Neural cell (in vitro differentiated cells): ENCODE measurements around the gene MYO18A. TPM values are rescaled to one million over a fixed set of nuclear protein-coding genes. Genes with fewer than 3 reads are reported as not detected.

Source experiments
- H2AFZ ChIP-seq: fragments of 200-600, 300-800 bp; sonication (generic), shearing (Covaris generic); 2 replicates; pipeline ENCODE4 v1.6.0; 2014; ENCODE audit warnings: low read depth, mild to moderate bottlenecking, antibody characterized with exemption, low read length, moderate library complexity
- H3F3A ChIP-seq: fragments of 200-600 bp; shearing (Covaris generic); 2 replicates; pipeline ENCODE4 v1.6.1; 2016; ENCODE audit warnings: mild to moderate bottlenecking, moderate library complexity, mixed read lengths, antibody characterized with exemption, low read length; ENCODE audit not compliant: insufficient read depth, poor library complexity, severe bottlenecking
- H3K27ac ChIP-seq: fragments of 200-600, 300-800 bp; sonication (generic), shearing (Covaris generic); 2 replicates; pipeline ENCODE4 v1.5.1; 2014; ENCODE audit warnings: mild to moderate bottlenecking, low read length, moderate library complexity
- H3K27me3 ChIP-seq: fragments of 300-800, 200-600 bp; sonication (generic), shearing (Covaris generic); 2 replicates; pipeline ENCODE4 v1.6.0; 2014; ENCODE audit warnings: mild to moderate bottlenecking, low read depth, low read length, moderate library complexity; ENCODE audit not compliant: insufficient read depth
- H3K36me3 ChIP-seq: fragments of 300-800, 200-600 bp; sonication (generic), shearing (Covaris generic); 2 replicates; pipeline ENCODE4 v1.5.1; 2014; ENCODE audit warnings: mild to moderate bottlenecking, antibody characterized with exemption, low read length, moderate library complexity; ENCODE audit not compliant: insufficient read depth
- H3K4me2 ChIP-seq: fragments of 300-800, 200-600 bp; sonication (generic), shearing (Covaris generic); 2 replicates; pipeline ENCODE4 v1.6.0; 2014; ENCODE audit warnings: mild to moderate bottlenecking, low read length
- H3K4me3 ChIP-seq: fragments of 300-800, 200-600 bp; sonication (generic), shearing (Covaris generic); 2 replicates; pipeline ENCODE4 v1.5.1; 2014; ENCODE audit warnings: mild to moderate bottlenecking, low read length, moderate library complexity
- H3K79me2 ChIP-seq: fragments of 200-600 bp; shearing (Covaris generic); replicated peaks from 2 replicates; pipeline ENCODE4 v1.6.0; 2014; ENCODE audit warnings: mild to moderate bottlenecking, low read length, moderate library complexity; ENCODE audit not compliant: insufficient read depth
- H3K9ac ChIP-seq: fragments of 300-800, 200-600 bp; sonication (generic), shearing (Covaris generic); 2 replicates; pipeline ENCODE4 v1.6.1; 2016; ENCODE audit warnings: mild to moderate bottlenecking, low read length, mixed read lengths
- H3K9me2 ChIP-seq: fragments of 200-600 bp; shearing (Covaris generic); 2 replicates; pipeline ENCODE4 v1.6.1; 2016; ENCODE audit warnings: mild to moderate bottlenecking, low read length, mixed read lengths; ENCODE audit not compliant: insufficient read depth
- H3K9me3 ChIP-seq: fragments of 200-600, 300-800 bp; sonication (generic), shearing (Covaris generic); 2 replicates; pipeline ENCODE4 v1.6.1; 2016; ENCODE audit warnings: mild to moderate bottlenecking, mixed run types, low read length, moderate library complexity, mixed read lengths
- H4K20me1 ChIP-seq: fragments of 200-600 bp; shearing (Covaris generic); 2 replicates; pipeline ENCODE4 v1.6.1; 2016; ENCODE audit warnings: mild to moderate bottlenecking, mixed run types; ENCODE audit not compliant: insufficient read depth
- CTCF ChIP-seq: fragments of 450-650 bp; IDR thresholded peaks from 2 replicates; pipeline ENCODE4 v1.5.1; 2014; ENCODE audit warnings: antibody characterized with exemption, mild to moderate bottlenecking, moderate library complexity; ENCODE audit not compliant: poor library complexity, severe bottlenecking
- EP300 ChIP-seq: fragments of 450-650 bp; conservative IDR thresholded peaks from 2 replicates; pipeline ENCODE4 v1.6.1; 2014; ENCODE audit warnings: antibody characterized with exemption, mild to moderate bottlenecking, moderate library complexity; ENCODE audit not compliant: poor library complexity, severe bottlenecking
- EZH2 ChIP-seq: fragments of 200-600, 300-800 bp; shearing (Covaris generic), sonication (generic); IDR thresholded peaks from 2 replicates; pipeline ENCODE4 v1.6.1; 2014; ENCODE audit warnings: antibody characterized with exemption, low read length, borderline replicate concordance, mild to moderate bottlenecking; ENCODE audit not compliant: insufficient read depth, poor library complexity, severe bottlenecking
- MXI1 ChIP-seq: fragments of 450-650 bp; conservative IDR thresholded peaks from 2 replicates; pipeline ENCODE4 v1.6.1; 2014; ENCODE audit warnings: antibody characterized with exemption, mild to moderate bottlenecking; ENCODE audit not compliant: poor library complexity, severe bottlenecking
- POLR2AphosphoS5 ChIP-seq: IDR thresholded peaks from 2 replicates; pipeline ENCODE4 v1.6.1; 2012
- RAD21 ChIP-seq: fragments of 450-650 bp; conservative IDR thresholded peaks from 2 replicates; pipeline ENCODE4 v1.6.1; 2014; ENCODE audit warnings: antibody characterized with exemption, mild to moderate bottlenecking, moderate library complexity
- SMC3 ChIP-seq: fragments of 450-650 bp; conservative IDR thresholded peaks from 2 replicates; pipeline ENCODE4 v1.6.1; 2014; ENCODE audit warnings: antibody characterized with exemption, mild to moderate bottlenecking, moderate library complexity; ENCODE audit not compliant: poor library complexity
- TAF1 ChIP-seq: IDR thresholded peaks from 2 replicates; pipeline ENCODE4 v1.6.1; 2012; ENCODE audit warnings: low read depth
- polyA plus RNA-seq: library from polyadenylated mRNA; depleted of rRNA; stranded (reverse); fragments of >200 nt; gene quantifications from 2 replicates; pipeline ENCODE4 v1.2.3, GENCODE V29; 2014
- TF ChIP-seq, protein P1 (sequence below): IDR thresholded peaks from 2 replicates; pipeline ENCODE4 v1.6.1; 2012; ENCODE audit warnings: borderline replicate concordance

The MYO18A gene
- polyA plus RNA-seq, 1 donor from 2014 or later: 21.6 TPM

DNA sequence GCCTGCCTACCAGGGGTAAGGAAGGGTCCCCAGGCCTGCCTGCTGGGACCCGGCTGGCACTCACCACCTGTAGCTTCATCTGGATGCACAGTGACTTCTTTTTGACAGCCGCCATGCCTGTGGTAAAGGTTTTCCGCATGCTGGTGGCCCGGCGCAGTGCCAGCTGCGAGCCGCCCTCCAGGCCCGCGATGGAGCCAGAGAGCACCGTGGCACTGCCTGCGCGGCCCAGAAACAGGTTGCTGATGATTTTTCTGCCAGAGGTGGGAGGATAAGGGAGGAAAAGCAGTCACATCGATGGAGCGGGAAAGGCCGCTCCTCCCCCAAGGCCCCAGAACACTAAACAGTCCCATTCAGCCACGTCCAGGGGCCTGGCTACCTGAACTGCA lies 69.8 kb downstream of the MYO18A start:
- Histone ChIP-seq H3K9me2 (no peaks in the 10 kb centered on the region), H3K27me3 (no peaks in the 10 kb centered on the region), H3K9me3 (no peaks in the 10 kb centered on the region), H2AFZ (no peak overlapping the region), H4K20me1 (no peaks in the 10 kb centered on the region), H3K4me3 (no peak overlapping the region), H3K27ac (no peak overlapping the region), H3K79me2 (no peaks in the 10 kb centered on the region), H3F3A (no peaks in the 10 kb centered on the region), H3K36me3 (peaks cover 12% of the 10 kb centered on the region), H3K4me2 (no peak overlapping the region), H3K9ac (no peak overlapping the region)
- TF ChIP-seq TAF1 (no peak), MXI1 (no peak), RAD21 (no peak), SMC3 (no peak), EZH2 (no peak), EP300 (no peak), CTCF (no peak), POLR2AphosphoS5 (no peak)
- TF ChIP-seq, protein P1, sequence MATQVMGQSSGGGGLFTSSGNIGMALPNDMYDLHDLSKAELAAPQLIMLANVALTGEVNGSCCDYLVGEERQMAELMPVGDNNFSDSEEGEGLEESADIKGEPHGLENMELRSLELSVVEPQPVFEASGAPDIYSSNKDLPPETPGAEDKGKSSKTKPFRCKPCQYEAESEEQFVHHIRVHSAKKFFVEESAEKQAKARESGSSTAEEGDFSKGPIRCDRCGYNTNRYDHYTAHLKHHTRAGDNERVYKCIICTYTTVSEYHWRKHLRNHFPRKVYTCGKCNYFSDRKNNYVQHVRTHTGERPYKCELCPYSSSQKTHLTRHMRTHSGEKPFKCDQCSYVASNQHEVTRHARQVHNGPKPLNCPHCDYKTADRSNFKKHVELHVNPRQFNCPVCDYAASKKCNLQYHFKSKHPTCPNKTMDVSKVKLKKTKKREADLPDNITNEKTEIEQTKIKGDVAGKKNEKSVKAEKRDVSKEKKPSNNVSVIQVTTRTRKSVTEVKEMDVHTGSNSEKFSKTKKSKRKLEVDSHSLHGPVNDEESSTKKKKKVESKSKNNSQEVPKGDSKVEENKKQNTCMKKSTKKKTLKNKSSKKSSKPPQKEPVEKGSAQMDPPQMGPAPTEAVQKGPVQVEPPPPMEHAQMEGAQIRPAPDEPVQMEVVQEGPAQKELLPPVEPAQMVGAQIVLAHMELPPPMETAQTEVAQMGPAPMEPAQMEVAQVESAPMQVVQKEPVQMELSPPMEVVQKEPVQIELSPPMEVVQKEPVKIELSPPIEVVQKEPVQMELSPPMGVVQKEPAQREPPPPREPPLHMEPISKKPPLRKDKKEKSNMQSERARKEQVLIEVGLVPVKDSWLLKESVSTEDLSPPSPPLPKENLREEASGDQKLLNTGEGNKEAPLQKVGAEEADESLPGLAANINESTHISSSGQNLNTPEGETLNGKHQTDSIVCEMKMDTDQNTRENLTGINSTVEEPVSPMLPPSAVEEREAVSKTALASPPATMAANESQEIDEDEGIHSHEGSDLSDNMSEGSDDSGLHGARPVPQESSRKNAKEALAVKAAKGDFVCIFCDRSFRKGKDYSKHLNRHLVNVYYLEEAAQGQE: no peak

GRCh38 chr17:29109477-29110371 lies 70.5 kb downstream of the MYO18A start:
- no peaks in the 10 kb centered on the region for H3F3A ChIP-seq
- H3K79me2 ChIP-seq: no peaks in the 10 kb centered on the region
- H3K27ac ChIP-seq: no peak overlapping the region
- no peaks in the 10 kb centered on the region for H3K9me2 ChIP-seq
- no peaks in the 10 kb centered on the region for H3K27me3 ChIP-seq
- H3K4me2 ChIP-seq: no peak overlapping the region
- no peaks in the 10 kb centered on the region for H3K9me3 ChIP-seq
- no peak overlapping the region for H3K4me3 ChIP-seq
- no peak for TF ChIP-seq MXI1
- TF ChIP-seq SMC3: no peak
- TF ChIP-seq POLR2AphosphoS5: no peak
- TF ChIP-seq TAF1: no peak
- no peak for TF ChIP-seq EZH2
- no peak for TF ChIP-seq RAD21
- TF ChIP-seq, protein P1: no peak
- no peak for TF ChIP-seq EP300
- TF ChIP-seq CTCF: no peak
- no peak overlapping the region for H2AFZ ChIP-seq
- H4K20me1 ChIP-seq: no peaks in the 10 kb centered on the region
- no peak overlapping the region for H3K9ac ChIP-seq
- H3K36me3 ChIP-seq: peaks cover 12% of the 10 kb centered on the region
